Transverse colon (tissue), 4 donors: ENCODE measurements around the gene POLR3C. TPM values are rescaled to one million over a fixed set of nuclear protein-coding genes. Genes with fewer than 3 reads are reported as not detected.

Source experiments
- DNase-seq: peaks from one replicate; pipeline ENCODE4 v3.0.0-alpha.2; 2019
- H3K27ac ChIP-seq, 4 donors: fragments of 200-600 bp; sonication (generic); 2 replicates each; pipeline ENCODE4 v1.5.1; 2016 to 2018; ENCODE audit warnings: inconsistent platforms in 4 of 4
- H3K27me3 ChIP-seq: fragments of 200-600 bp; sonication (generic); 2 replicates; pipeline ENCODE4 v1.5.1; 2017; ENCODE audit warnings: inconsistent platforms
- H3K36me3 ChIP-seq, 4 donors: fragments of 200-600 bp; sonication (generic); 2 replicates each; pipeline ENCODE4 v1.5.1; 2017 to 2019; ENCODE audit warnings: inconsistent platforms in 4 of 4
- H3K4me1 ChIP-seq, 4 donors: fragments of 200-600 bp; sonication (generic); 2 replicates each; pipeline ENCODE4 v1.5.1; 2017 to 2020; ENCODE audit warnings: inconsistent platforms in 4 of 4
- H3K4me3 ChIP-seq, 4 donors: fragments of 200-600 bp; sonication (generic); 1 replicate in 1 of 4; 2 replicates in 3 of 4; pipeline versions ENCODE4 v1.5.1 to v1.6.1; 2017 to 2019; ENCODE audit warnings: inconsistent platforms in 4 of 4
- H3K9me3 ChIP-seq, 2 donors: fragments of 200-600 bp; sonication (generic); 2 replicates each; pipeline ENCODE4 v1.5.1; 2017 to 2019; ENCODE audit warnings: inconsistent platforms in 2 of 2
- CTCF ChIP-seq, 5 experiments: fragments of 200-600 bp in 3 of 5; fragments of 450-650 bp in 2 of 5; sonication (generic) in 3 of 5; IDR thresholded peaks; 1 replicate in 2 of 5; 2 replicates in 3 of 5; pipeline ENCODE4 v1.5.1; 2016 to 2017; ENCODE audit warnings: antibody characterized with exemption in 5 of 5, inconsistent platforms in 3 of 5, mild to moderate bottlenecking in 2 of 5, moderate library complexity in 1 of 5
- EP300 ChIP-seq: sonication (generic); formaldehyde crosslinking; IDR thresholded peaks from one replicate; pipeline ENCODE4 v1.6.1; 2017; ENCODE audit warnings: antibody characterized with exemption, low read depth
- POLR2A ChIP-seq: fragments of 450-650 bp; IDR thresholded peaks from one replicate; pipeline ENCODE4 v1.6.1; 2016; ENCODE audit warnings: antibody characterized with exemption, mild to moderate bottlenecking, moderate library complexity
- POLR2AphosphoS5 ChIP-seq, 3 donors: sonication (generic); formaldehyde crosslinking; IDR thresholded peaks; one replicate each; pipeline ENCODE4 v1.6.1; 2016; ENCODE audit warnings: antibody characterized with exemption in 3 of 3
- WGBS, 2 donors: methylation state at CpG; one replicate each; pipeline ENCODE4 v1.1.5; 2018; ENCODE audit warnings: low coverage in 1 of 2; 5-methylcytosine and 5-hydroxymethylcytosine counted together
- in situ Hi-C, 4 donors: fragments of 200-750 bp; cut with MboI; loops; one replicate each; pipeline versions ENCODE4 v1.15.0 to v1.15.1; 2017; ENCODE audit warnings: low sequenced_read_pairs in 3 of 4, low pct_ligation_motif_present in 1 of 4, low pct_unique_long_range_greater_than_20kb in 1 of 4
- intact Hi-C: fragments of 100-400 bp; cut with DNase I; formaldehyde crosslinking; loops from one replicate; pipeline ENCODE4 v1.15.1; 2023; ENCODE audit warnings: low total_unique reads
- total RNA-seq, 4 donors: library from RNA; depleted of rRNA; stranded (reverse); fragments of >200 nt; gene quantifications; one replicate each; pipeline ENCODE4 v1.1.0, GENCODE V29; 2016

Gene POLR3C
- total RNA-seq, result 10 to 100 TPM; 13.1 to 77.2 (median 29.0) TPM

- Histone ChIP-seq H3K9me3 (no peaks in the 10 kb centered on the region), H3K27me3 (no peaks in the 10 kb centered on the region), H3K4me1 (peaks cover 7 to 13% (median 12%) of the 10 kb centered on the region in 4 donors), H3K4me3 (peak within 1 kb of the TSS; percentile 53 to 97 (median 73)), H3K27ac (peak within 1 kb of the TSS; percentile 89 to 95 (median 92)), H3K36me3 (peaks cover 0 to 24% (median 8%) of the 10 kb centered on the region in 4 donors)
- peak; percentile 93 for DNase-seq
- in situ Hi-C loops (no loop called here), intact Hi-C loops (no loop called here)
- TF ChIP-seq EP300, result no peak
- no peak for TF ChIP-seq CTCF (IDR thresholded peaks at IDR 0.05)
- TF ChIP-seq POLR2AphosphoS5 (IDR thresholded peaks at IDR 0.05), result peak; percentile 75 to 91 (median 89)
- peak; percentile 80 for TF ChIP-seq POLR2A
- WGBS, 2 donors, result 0% methylated on average over 2 to 47 of the region's 89 CpGs
These were observed at the start of gene POLR3C, which contains the start of gene RNF115 for GRCh38 chr1:145823565-145824498. Gene POLR3C (plus strand): TSS chr1:145824200. CDS start chr1:145825777, 1,577 bp downstream. Gene RNF115 (minus strand): TSS chr1:145824095. CDS start chr1:145823873, 222 bp downstream.

GRCh38 chr1:145777357-145778145 is 46.4 kb upstream of the POLR3C start:
- intact Hi-C loops, result no loop called here
- no peak overlapping the region for H3K27ac ChIP-seq
- no peaks in the 10 kb centered on the region for H3K4me1 ChIP-seq
- DNase-seq, result no peak
- in situ Hi-C loops, result no loop called here
- 80 to 93% methylated on average over 1 of the region's 1 CpG for WGBS, 2 donors
- TF ChIP-seq EP300 (no peak), CTCF (IDR thresholded peaks at IDR 0.05) (no peak), POLR2AphosphoS5 (IDR thresholded peaks at IDR 0.05) (no peak), POLR2A (no peak)
- H3K4me3 ChIP-seq, result no peak overlapping the region
- no peaks in the 10 kb centered on the region for H3K27me3 ChIP-seq
- no peaks in the 10 kb centered on the region for H3K9me3 ChIP-seq
- H3K36me3 ChIP-seq, result peaks cover 0 to 14% (median 3%) of the 10 kb centered on the region in 4 donors

- TF ChIP-seq EP300, result no peak
- TF ChIP-seq CTCF (IDR thresholded peaks at IDR 0.05), result no peak
- no peak for TF ChIP-seq POLR2A
- TF ChIP-seq POLR2AphosphoS5 (IDR thresholded peaks at IDR 0.05), result no peak
- in situ Hi-C loops, result no loop called here
- no peaks in the 10 kb centered on the region for H3K27me3 ChIP-seq
- WGBS, 2 donors, result 95% methylated on average over 1 of the region's 1 CpG; no CpG with 5 or more reads in 1 of the 2 donors
- no peak overlapping the region for H3K4me3 ChIP-seq
- H3K9me3 ChIP-seq, result no peaks in the 10 kb centered on the region
- DNase-seq, result no peak
- H3K4me1 ChIP-seq, result no peaks in the 10 kb centered on the region
- peaks cover 0 to 8% (median 0%) of the 10 kb centered on the region in 4 donors for H3K36me3 ChIP-seq
- H3K27ac ChIP-seq, result no peak overlapping the region
- intact Hi-C loops, result no loop called here
These were observed 45.9 kb upstream of the POLR3C start for GRCh38 chr1:145778146-145778540.
